ENCODE results near the gene NAV1. TPM values are rescaled to one million over a fixed set of nuclear protein-coding genes. Genes with fewer than 3 reads are reported as not detected.

NAV1 gene
- total RNA-seq, 1 experiment from 2014 or later: 45.3 TPM

DNA sequence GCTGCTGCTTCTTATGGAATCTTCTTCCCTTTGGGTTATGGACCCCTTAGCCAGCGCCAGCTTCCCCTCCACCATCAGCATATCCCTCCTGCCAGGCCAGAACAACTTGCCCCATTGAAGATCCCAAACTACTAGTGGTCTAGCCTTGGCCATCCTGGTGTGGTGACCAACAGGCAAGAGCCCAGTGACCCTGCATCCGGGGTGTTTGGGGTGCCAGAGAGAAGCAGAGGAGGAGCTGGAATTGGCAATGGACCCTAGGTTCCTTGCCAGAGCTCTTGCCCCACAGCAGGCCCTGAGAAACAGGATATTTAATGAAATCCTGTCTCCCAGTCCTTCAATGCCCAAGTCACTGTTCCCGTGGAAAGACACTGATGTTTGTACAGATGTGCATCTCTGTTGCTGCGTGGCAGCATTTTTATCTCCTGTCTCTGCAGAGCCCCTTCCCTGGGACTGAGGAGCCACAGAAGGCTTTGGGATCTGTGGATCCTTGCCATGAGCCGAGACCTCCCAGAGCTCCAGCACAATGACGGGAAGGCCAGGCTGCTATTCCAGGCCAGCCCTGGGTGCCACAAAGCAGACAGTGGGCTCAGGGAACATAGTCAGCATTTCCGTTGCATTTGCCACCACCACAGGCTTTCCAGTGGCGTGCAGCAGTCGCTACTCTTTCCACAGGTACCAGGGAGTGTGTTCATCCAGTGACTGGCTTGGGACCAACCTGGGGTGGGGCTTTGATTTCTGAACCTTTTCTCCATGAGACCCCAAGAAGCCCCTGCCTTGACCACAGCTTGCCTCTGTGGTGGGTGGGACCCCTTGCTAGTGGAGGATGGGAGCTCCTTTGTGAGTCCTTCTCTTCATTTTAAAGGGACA, 21.6 kb downstream of the NAV1 start:
- Histone ChIP-seq H3K27ac (no peak overlapping the region), H3K27me3 (ENCODE audit: insufficient read depth, low read depth) (no peaks in the 10 kb centered on the region), H3K9me2 (ENCODE audit: insufficient read depth) (no peaks in the 10 kb centered on the region), H2AFZ (no peak overlapping the region), H3K4me1 (replicated peaks; ENCODE audit: insufficient read depth) (no peaks in the 10 kb centered on the region), H3K4me3 (no peak overlapping the region), H3F3A (ENCODE audit: insufficient read depth, low read depth) (no peaks in the 10 kb centered on the region), H3K79me2 (ENCODE audit: low read depth) (no peaks in the 10 kb centered on the region), H4K20me1 (ENCODE audit: insufficient read depth) (no peaks in the 10 kb centered on the region; the same call in 1 of the 2 replicates), H3K9me3 (ENCODE audit: insufficient read depth, low read depth) (no peaks in the 10 kb centered on the region), H3K4me2 (no peak overlapping the region), H3K36me3 (ENCODE audit: low read depth) (no peaks in the 10 kb centered on the region)
- CTCF ChIA-PET: interaction anchor here (1.0 to 1.9 kb wide), 4 partner anchors 30 to 232 kb away, joined by 5 to 14 read pairs (median 10); no protein-coding TSS in a partner anchor
- TF ChIP-seq EZH2 (IDR thresholded peaks at IDR 0.05; ENCODE audit: low read depth): no peak
- no peak for TF ChIP-seq CTCF (conservative IDR thresholded peaks at IDR 0.05)
- intact Hi-C loops (cut with micrococcal nuclease; ENCODE audit: unreplicated experiment): no loop called here
- no peak for DNase-seq
- POLR2A ChIA-PET (ENCODE audit: unreplicated experiment): interaction anchor here (0.6 to 0.7 kb wide), 2 partner anchors 21 to 143 kb away, joined by 3 to 5 read pairs; no protein-coding TSS in a partner anchor
- no TSS peak for BruUV-seq (replicated peaks)

DNA sequence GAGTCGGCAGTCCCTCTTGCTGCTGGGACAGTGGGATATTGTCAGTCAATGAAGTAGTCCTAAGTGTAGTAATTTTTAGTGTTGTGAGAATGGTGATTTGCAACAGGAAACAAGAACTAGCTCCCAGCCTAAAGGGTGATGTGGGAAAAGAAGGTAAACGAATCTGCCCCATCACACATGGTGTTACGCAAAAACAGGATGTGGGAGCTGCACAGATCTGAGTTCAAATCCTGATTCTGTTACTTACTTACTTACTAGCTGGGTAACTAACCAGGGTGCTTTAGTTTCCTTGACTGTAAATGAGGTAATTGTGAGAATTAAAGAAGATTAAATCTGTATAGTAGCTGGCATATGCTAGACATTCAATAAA, 22.3 kb downstream of the NAV1 start:
- H3K27ac ChIP-seq: no peak overlapping the region
- no peaks in the 10 kb centered on the region for H3K9me3 ChIP-seq (ENCODE audit: insufficient read depth, low read depth)
- H3K27me3 ChIP-seq (ENCODE audit: insufficient read depth, low read depth): no peaks in the 10 kb centered on the region
- H3K4me2 ChIP-seq: no peak overlapping the region
- no peak for DNase-seq
- no peaks in the 10 kb centered on the region for H3K36me3 ChIP-seq (ENCODE audit: low read depth)
- intact Hi-C loops (cut with micrococcal nuclease; ENCODE audit: unreplicated experiment): no loop called here
- no peak overlapping the region for H2AFZ ChIP-seq
- CTCF ChIA-PET: interaction anchor here (0.6 to 1.1 kb wide), 3 partner anchors 89 to 160 kb away, joined by 3 to 7 read pairs (median 3); no protein-coding TSS in a partner anchor
- TF ChIP-seq CTCF (conservative IDR thresholded peaks at IDR 0.05) (no peak), EZH2 (IDR thresholded peaks at IDR 0.05; ENCODE audit: low read depth) (no peak)
- no peaks in the 10 kb centered on the region for H3K79me2 ChIP-seq (ENCODE audit: low read depth)
- no peaks in the 10 kb centered on the region for H3F3A ChIP-seq (ENCODE audit: insufficient read depth, low read depth)
- POLR2A ChIA-PET (ENCODE audit: unreplicated experiment): interaction anchor here (0.6 to 0.7 kb wide), 2 partner anchors 21 to 142 kb away, joined by 3 to 5 read pairs; no protein-coding TSS in a partner anchor
- no peaks in the 10 kb centered on the region; the same call in 1 of the 2 replicates for H4K20me1 ChIP-seq (ENCODE audit: insufficient read depth)
- no TSS peak for BruUV-seq (replicated peaks)
- H3K4me3 ChIP-seq: no peak overlapping the region
- no peaks in the 10 kb centered on the region for H3K9me2 ChIP-seq (ENCODE audit: insufficient read depth)
- H3K4me1 ChIP-seq (replicated peaks; ENCODE audit: insufficient read depth): no peaks in the 10 kb centered on the region

GRCh38 chr1:201561601-201562000, 22.7 kb downstream of the NAV1 start:
- Histone ChIP-seq H3K27ac (no peak overlapping the region), H3K9me3 (ENCODE audit: insufficient read depth, low read depth) (no peaks in the 10 kb centered on the region), H3K27me3 (ENCODE audit: insufficient read depth, low read depth) (no peaks in the 10 kb centered on the region), H3K4me3 (no peak overlapping the region), H3K79me2 (ENCODE audit: low read depth) (no peaks in the 10 kb centered on the region), H3F3A (ENCODE audit: insufficient read depth, low read depth) (no peaks in the 10 kb centered on the region), H3K4me1 (replicated peaks; ENCODE audit: insufficient read depth) (no peaks in the 10 kb centered on the region), H2AFZ (no peak overlapping the region), H4K20me1 (ENCODE audit: insufficient read depth) (no peaks in the 10 kb centered on the region; the same call in 1 of the 2 replicates), H3K9me2 (ENCODE audit: insufficient read depth) (no peaks in the 10 kb centered on the region), H3K36me3 (ENCODE audit: low read depth) (no peaks in the 10 kb centered on the region), H3K4me2 (no peak overlapping the region)
- no peak for DNase-seq
- BruUV-seq (replicated peaks): no TSS peak
- ChIA-PET POLR2A (ENCODE audit: unreplicated experiment) (no interaction called here), CTCF (interaction anchor here (0.6 to 1.1 kb wide), 3 partner anchors 88 to 160 kb away, joined by 3 to 7 read pairs (median 3); no protein-coding TSS in a partner anchor)
- TF ChIP-seq EZH2 (IDR thresholded peaks at IDR 0.05; ENCODE audit: low read depth) (no peak), CTCF (conservative IDR thresholded peaks at IDR 0.05) (no peak)
- intact Hi-C loops (cut with micrococcal nuclease; ENCODE audit: unreplicated experiment): no loop called here
